ENCODE results near the gene GRK3.

GRCh38 chr22:25748704-25749103 lies 184.2 kb downstream of the GRK3 start:
- TF ChIP-seq, protein P1, sequence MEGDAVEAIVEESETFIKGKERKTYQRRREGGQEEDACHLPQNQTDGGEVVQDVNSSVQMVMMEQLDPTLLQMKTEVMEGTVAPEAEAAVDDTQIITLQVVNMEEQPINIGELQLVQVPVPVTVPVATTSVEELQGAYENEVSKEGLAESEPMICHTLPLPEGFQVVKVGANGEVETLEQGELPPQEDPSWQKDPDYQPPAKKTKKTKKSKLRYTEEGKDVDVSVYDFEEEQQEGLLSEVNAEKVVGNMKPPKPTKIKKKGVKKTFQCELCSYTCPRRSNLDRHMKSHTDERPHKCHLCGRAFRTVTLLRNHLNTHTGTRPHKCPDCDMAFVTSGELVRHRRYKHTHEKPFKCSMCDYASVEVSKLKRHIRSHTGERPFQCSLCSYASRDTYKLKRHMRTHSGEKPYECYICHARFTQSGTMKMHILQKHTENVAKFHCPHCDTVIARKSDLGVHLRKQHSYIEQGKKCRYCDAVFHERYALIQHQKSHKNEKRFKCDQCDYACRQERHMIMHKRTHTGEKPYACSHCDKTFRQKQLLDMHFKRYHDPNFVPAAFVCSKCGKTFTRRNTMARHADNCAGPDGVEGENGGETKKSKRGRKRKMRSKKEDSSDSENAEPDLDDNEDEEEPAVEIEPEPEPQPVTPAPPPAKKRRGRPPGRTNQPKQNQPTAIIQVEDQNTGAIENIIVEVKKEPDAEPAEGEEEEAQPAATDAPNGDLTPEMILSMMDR (IDR thresholded peaks at IDR 0.05 in 4 of 5, conservative IDR thresholded peaks at IDR 0.05 in 1 of 5), result no peak
- TF ChIP-seq POLR2A (IDR thresholded peaks at IDR 0.05), result no peak

All from gastrocnemius medialis (tissue), 4 donors.